GM12892 (cell line): ENCODE results near the gene KLC1.

Experiments used
- DNase-seq: peaks from one replicate; pipeline ENCODE4 v3.0.0; 2011; ENCODE audit not compliant: insufficient read length
- FAIRE-seq: peaks from 2 replicates; lab custom pipeline; 2011; peaks lifted over from hg19 to GRCh38; lab: Jason Lieb, UNC
- POLR2A ChIP-seq: IDR thresholded peaks from 2 replicates; pipeline ENCODE4 v1.6.1; 2011; ENCODE audit warnings: low read depth, low read length, control low read depth
- POLR2AphosphoS5 ChIP-seq: IDR thresholded peaks from 2 replicates; pipeline ENCODE4 v1.6.1; 2011; ENCODE audit warnings: low read depth, low read length, control low read depth
- TAF1 ChIP-seq: IDR thresholded peaks from 2 replicates; pipeline ENCODE4 v1.6.1; 2011; ENCODE audit warnings: low read depth, mild to moderate bottlenecking, control low read depth, low read length, borderline replicate concordance

The KLC1 gene

GRCh38 chr14:103739793-103740501, 110.9 kb downstream of the KLC1 start:
- TF ChIP-seq TAF1, result no peak
- no peak for TF ChIP-seq POLR2AphosphoS5
- no peak for TF ChIP-seq POLR2A
- DNase-seq (no peak), FAIRE-seq (no peak)

- no peak for DNase-seq
- FAIRE-seq, result no peak
- TF ChIP-seq POLR2AphosphoS5 (no peak), TAF1 (no peak), POLR2A (no peak)
These were observed 112.1 kb downstream of the KLC1 start for GRCh38 chr14:103740991-103741689.

- no peak for FAIRE-seq
- DNase-seq, result no peak
- TF ChIP-seq POLR2AphosphoS5 (no peak), TAF1 (no peak), POLR2A (no peak)
These were observed 112.9 kb downstream of the KLC1 start for GRCh38 chr14:103741876-103742275.

- TF ChIP-seq POLR2AphosphoS5 (no peak), TAF1 (no peak), POLR2A (no peak)
- no peak for FAIRE-seq
- DNase-seq, result no peak
These were observed 113.7 kb downstream of the KLC1 start for GRCh38 chr14:103742499-103743255.

GRCh38 chr14:103743691-103744090, 114.7 kb downstream of the KLC1 start:
- no peak for FAIRE-seq
- DNase-seq, result no peak
- TF ChIP-seq POLR2A (no peak), TAF1 (no peak), POLR2AphosphoS5 (no peak)

GRCh38 chr14:103744621-103745395, 115.8 kb downstream of the KLC1 start:
- TF ChIP-seq TAF1 (no peak), POLR2A (no peak), POLR2AphosphoS5 (no peak)
- FAIRE-seq, result no peak

GRCh38 chr14:103745424-103745823, 116.4 kb downstream of the KLC1 start:
- no peak for FAIRE-seq
- DNase-seq, result no peak
- TF ChIP-seq POLR2A (no peak), TAF1 (no peak), POLR2AphosphoS5 (no peak)

More at GRCh38 chr14:103744621-103745395, 115.8 kb downstream of the KLC1 start:
- DNase-seq, result no peak

GRCh38 chr14:103746701-103747100, 117.7 kb downstream of the KLC1 start:
- TF ChIP-seq TAF1 (no peak), POLR2A (no peak), POLR2AphosphoS5 (no peak)
- FAIRE-seq (no peak), DNase-seq (no peak)

GRCh38 chr14:103748534-103748857, 119.5 kb downstream of the KLC1 start:
- FAIRE-seq (no peak), DNase-seq (no peak)
- no peak for TF ChIP-seq POLR2AphosphoS5

- peak; percentile 14 for FAIRE-seq
- no peak for DNase-seq
- no peak for TF ChIP-seq POLR2A
- no peak for TF ChIP-seq POLR2AphosphoS5
- TF ChIP-seq TAF1, result no peak
These were observed 120.4 kb downstream of the KLC1 start for GRCh38 chr14:103749452-103749851.

GRCh38 chr14:103749860-103750259, 120.8 kb downstream of the KLC1 start:
- DNase-seq (no peak), FAIRE-seq (no peak)
- no peak for TF ChIP-seq POLR2A
